BE2C (cell line): Measurements from ENCODE around the gene BMPR1B.

Experiments
- DNase-seq: peaks from one replicate; pipeline ENCODE4 v3.0.0-alpha.2; 2020
- H3K27me3 ChIP-seq: fragments of 250-450 bp; sonication (Bioruptor Pico); 2 replicates; pipeline ENCODE4 v1.5.1; 2020; ENCODE audit warnings: mild to moderate bottlenecking
- H3K36me3 ChIP-seq: fragments of 250-450 bp; sonication (Bioruptor Pico); 2 replicates; pipeline ENCODE4 v1.5.1; 2020; ENCODE audit warnings: mild to moderate bottlenecking
- H3K4me1 ChIP-seq: fragments of 250-450 bp; sonication (Bioruptor Pico); 2 replicates; pipeline ENCODE4 v1.5.1; 2020
- H3K4me3 ChIP-seq: 2 replicates; pipeline ENCODE4 v1.5.1; 2011; ENCODE audit warnings: low read depth, low read length
- H3K9me3 ChIP-seq: fragments of 250-450 bp; sonication (Bioruptor Pico); 2 replicates; pipeline ENCODE4 v1.5.1; 2020
- TF ChIP-seq, protein P1 (sequence below): IDR thresholded peaks from 2 replicates; pipeline ENCODE4 v1.5.1; 2012; ENCODE audit warnings: mild to moderate bottlenecking, low read depth, low read length

BMPR1B gene

GRCh38 chr4:94918543-94918942, 160.8 kb downstream of the BMPR1B start:
- Histone ChIP-seq H3K36me3 (no peaks in the 10 kb centered on the region), H3K4me3 (no peak overlapping the region), H3K27me3 (no peaks in the 10 kb centered on the region), H3K9me3 (no peaks in the 10 kb centered on the region; the same call in 1 of the 2 replicates), H3K4me1 (no peaks in the 10 kb centered on the region)
- DNase-seq = no peak
- TF ChIP-seq, protein P1, sequence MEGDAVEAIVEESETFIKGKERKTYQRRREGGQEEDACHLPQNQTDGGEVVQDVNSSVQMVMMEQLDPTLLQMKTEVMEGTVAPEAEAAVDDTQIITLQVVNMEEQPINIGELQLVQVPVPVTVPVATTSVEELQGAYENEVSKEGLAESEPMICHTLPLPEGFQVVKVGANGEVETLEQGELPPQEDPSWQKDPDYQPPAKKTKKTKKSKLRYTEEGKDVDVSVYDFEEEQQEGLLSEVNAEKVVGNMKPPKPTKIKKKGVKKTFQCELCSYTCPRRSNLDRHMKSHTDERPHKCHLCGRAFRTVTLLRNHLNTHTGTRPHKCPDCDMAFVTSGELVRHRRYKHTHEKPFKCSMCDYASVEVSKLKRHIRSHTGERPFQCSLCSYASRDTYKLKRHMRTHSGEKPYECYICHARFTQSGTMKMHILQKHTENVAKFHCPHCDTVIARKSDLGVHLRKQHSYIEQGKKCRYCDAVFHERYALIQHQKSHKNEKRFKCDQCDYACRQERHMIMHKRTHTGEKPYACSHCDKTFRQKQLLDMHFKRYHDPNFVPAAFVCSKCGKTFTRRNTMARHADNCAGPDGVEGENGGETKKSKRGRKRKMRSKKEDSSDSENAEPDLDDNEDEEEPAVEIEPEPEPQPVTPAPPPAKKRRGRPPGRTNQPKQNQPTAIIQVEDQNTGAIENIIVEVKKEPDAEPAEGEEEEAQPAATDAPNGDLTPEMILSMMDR = no peak

GRCh38 chr4:94920369-94920768, 162.6 kb downstream of the BMPR1B start:
- TF ChIP-seq, protein P1 = no peak
- Histone ChIP-seq H3K36me3 (no peaks in the 10 kb centered on the region), H3K4me3 (no peak overlapping the region), H3K4me1 (no peaks in the 10 kb centered on the region), H3K9me3 (no peaks in the 10 kb centered on the region; the same call in 1 of the 2 replicates), H3K27me3 (no peaks in the 10 kb centered on the region)
- no peak for DNase-seq

DNA sequence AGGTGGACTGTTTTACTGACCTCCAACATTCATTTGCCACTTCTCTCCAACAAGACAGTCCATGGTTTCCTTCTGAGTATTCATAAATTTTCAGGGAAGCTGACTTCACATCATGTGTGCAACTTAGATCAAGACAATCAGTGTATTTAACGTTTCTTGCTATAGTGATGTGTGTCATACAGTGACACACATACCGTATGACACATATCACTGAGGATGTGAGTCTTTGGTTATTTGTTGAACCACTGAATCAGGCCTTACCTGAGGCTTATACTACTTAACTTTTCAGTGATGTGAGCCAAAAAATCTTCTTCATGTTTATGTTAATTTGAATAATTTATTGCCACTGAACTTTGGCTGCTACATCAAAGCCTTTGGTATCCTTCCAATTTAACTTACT, 166.8 kb downstream of the BMPR1B start:
- Histone ChIP-seq H3K9me3 (no peaks in the 10 kb centered on the region), H3K4me3 (no peak overlapping the region), H3K27me3 (no peaks in the 10 kb centered on the region), H3K36me3 (no peaks in the 10 kb centered on the region), H3K4me1 (peaks cover 13% of the 10 kb centered on the region)
- no peak for DNase-seq
- TF ChIP-seq, protein P1 = no peak

DNA sequence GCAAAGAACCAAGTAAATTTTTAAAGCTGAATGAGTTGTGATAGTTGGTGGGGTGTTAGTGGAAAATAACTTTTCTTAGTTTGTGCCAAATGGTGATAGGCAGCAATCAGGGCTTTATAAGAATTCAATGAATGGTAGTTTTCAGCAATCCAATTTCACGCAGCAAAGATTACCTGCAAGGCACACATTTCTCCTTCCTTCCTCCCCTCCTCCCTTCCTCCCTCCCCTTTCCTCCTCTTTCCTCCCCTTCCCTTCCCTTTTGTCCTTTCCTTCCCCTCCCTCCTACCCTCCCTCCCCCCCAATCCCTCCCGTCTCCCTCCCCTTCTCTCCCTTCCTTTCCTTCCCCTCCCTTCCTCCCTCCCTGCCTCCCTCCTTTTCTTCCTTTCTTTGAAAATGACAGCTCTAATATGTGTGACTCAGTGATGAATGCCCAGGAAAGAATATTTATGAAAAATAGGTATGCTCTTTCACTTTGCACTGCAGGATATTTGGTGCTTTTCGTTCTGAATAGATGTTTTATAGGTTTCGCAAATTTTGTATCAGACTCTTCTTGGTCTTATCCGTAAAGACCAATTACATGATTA, 168.1 kb downstream of the BMPR1B start:
- TF ChIP-seq, protein P1 = no peak
- no peaks in the 10 kb centered on the region for H3K9me3 ChIP-seq

GRCh38 chr4:94926936-94927335, 169.2 kb downstream of the BMPR1B start:
- no peak for DNase-seq
- Histone ChIP-seq H3K36me3 (no peaks in the 10 kb centered on the region), H3K4me1 (peaks cover 24% of the 10 kb centered on the region), H3K9me3 (no peaks in the 10 kb centered on the region), H3K27me3 (no peaks in the 10 kb centered on the region), H3K4me3 (no peak overlapping the region)
- TF ChIP-seq, protein P1 = no peak

More for the DNA sequence above, 168.1 kb downstream of the BMPR1B start:
- Histone ChIP-seq H3K27me3 (no peaks in the 10 kb centered on the region), H3K36me3 (no peaks in the 10 kb centered on the region), H3K4me3 (no peak overlapping the region), H3K4me1 (peaks cover 16% of the 10 kb centered on the region)
- no peak for DNase-seq

GRCh38 chr4:94927696-94928095, 169.9 kb downstream of the BMPR1B start:
- Histone ChIP-seq H3K27me3 (no peaks in the 10 kb centered on the region), H3K4me3 (no peak overlapping the region), H3K9me3 (no peaks in the 10 kb centered on the region), H3K36me3 (no peaks in the 10 kb centered on the region), H3K4me1 (peaks cover 28% of the 10 kb centered on the region)
- TF ChIP-seq, protein P1 = no peak
- DNase-seq = no peak
